BLaER1 treated with 17β-estradiol and CSF1 and Interleukin-3, amounts not matched to agents 10 nM and 100 nM (cell line): ENCODE data around the gene OR6J1.
"Not testable (repeated sequence)": the region's sequence is repeated elsewhere in the genome, so short reads cannot be mapped to it uniquely, and the experiment has no call there.

Experiments
- H3K27ac ChIP-seq, 11 experiments: shearing (Covaris generic); formaldehyde crosslinking; 2 replicates each; pipeline ENCODE4 v1.8.1; 2022
- H3K27me3 ChIP-seq, 11 experiments: shearing (Covaris generic); formaldehyde crosslinking; 2 replicates each; pipeline ENCODE4 v1.8.1; 2022
- H3K36me3 ChIP-seq, 11 experiments: shearing (Covaris generic); formaldehyde crosslinking; 2 replicates each; pipeline ENCODE4 v1.8.1; 2022
- H3K4me1 ChIP-seq, 10 experiments: shearing (Covaris generic); formaldehyde crosslinking; 2 replicates each; pipeline ENCODE4 v1.8.1; 2022
- H3K4me2 ChIP-seq, 11 experiments: shearing (Covaris generic); formaldehyde crosslinking; 2 replicates each; pipeline ENCODE4 v1.8.1; 2022
- H3K4me3 ChIP-seq, 10 experiments: shearing (Covaris generic); formaldehyde crosslinking; 2 replicates each; pipeline ENCODE4 v1.8.1; 2022
- H3K9ac ChIP-seq, 11 experiments: shearing (Covaris generic); formaldehyde crosslinking; 2 replicates each; pipeline ENCODE4 v1.8.1; 2022
- H3K9me3 ChIP-seq, 11 experiments: shearing (Covaris generic); formaldehyde crosslinking; replicated peaks in 1 of 11; 2 replicates each; pipeline ENCODE4 v1.8.1; 2022
- H4K20me1 ChIP-seq, 11 experiments: shearing (Covaris generic); formaldehyde crosslinking; 2 replicates each; pipeline ENCODE4 v1.8.1; 2022
- Cebpa-rat ChIP-seq, 11 experiments: shearing (Covaris generic); IDR thresholded peaks; 2 replicates each; pipeline ENCODE4 v1.8.1; 2022

Gene OR6J1

GRCh38 chr14:22644305-22644635, at the start of gene OR6J1:
TSS of gene OR6J1 (minus strand) at chr14:22644352. CDS start at chr14:22634811, 9,541 bp downstream.
- no peaks in the 10 kb centered on the region for H3K27me3 ChIP-seq
- no peak within 1 kb of the TSS for H3K27ac ChIP-seq
- no peaks in the 10 kb centered on the region for H4K20me1 ChIP-seq
- H3K4me2 ChIP-seq = 0 out of 22 replicates have a peak within 1 kb of the TSS, but pooled peaks of 1 of the 11 experiments have one; percentile 3
- no peak within 1 kb of the TSS for H3K9ac ChIP-seq
- TF ChIP-seq Cebpa-rat (IDR thresholded peaks at IDR 0.05) = no peak
- no peak within 1 kb of the TSS for H3K4me3 ChIP-seq
- peaks cover 0 to 17% (median 5%) of the 10 kb centered on the region in 10 experiments; a peak in 8 of 20 replicates for H3K4me1 ChIP-seq
- no peaks in the 10 kb centered on the region for H3K9me3 ChIP-seq
- H3K36me3 ChIP-seq = no peaks in the 10 kb centered on the region

- H3K27ac ChIP-seq = no peak overlapping the region
- peaks cover 20 to 42% (median 29%) of the 10 kb centered on the region in 11 experiments for H3K9me3 ChIP-seq
- H4K20me1 ChIP-seq = no peaks in the 10 kb centered on the region
- H3K9ac ChIP-seq = no peak overlapping the region
- no peak for TF ChIP-seq Cebpa-rat (IDR thresholded peaks at IDR 0.05)
- H3K27me3 ChIP-seq = no peaks in the 10 kb centered on the region
- H3K4me1 ChIP-seq = peaks cover 0 to 32% (median 0%) of the 10 kb centered on the region in 10 experiments; a peak in 7 of 20 replicates
- no peak overlapping the region for H3K4me3 ChIP-seq
- no peaks in the 10 kb centered on the region for H3K36me3 ChIP-seq
- H3K4me2 ChIP-seq = peak overlapping the region in 1 of 11 experiments; percentile 89; a peak in 1 of 22 replicates
Observed at GRCh38 chr14:22692194-22692593, 48.0 kb upstream of the OR6J1 start.

GRCh38 chr14:22691171-22691570, 47.0 kb upstream of the OR6J1 start:
- Histone ChIP-seq H3K9me3 (peaks cover 20 to 47% (median 29%) of the 10 kb centered on the region in 11 experiments), H3K27me3 (no peaks in the 10 kb centered on the region), H3K4me3 (no peak overlapping the region), H3K27ac (peak overlapping the region in 3 of 11 experiments; percentile 11 to 39 (median 22); a peak in 5 of 22 replicates), H3K4me1 (peaks cover 0 to 36% (median 0%) of the 10 kb centered on the region in 10 experiments; a peak in 7 of 20 replicates), H3K9ac (no peak overlapping the region), H4K20me1 (no peaks in the 10 kb centered on the region), H3K36me3 (no peaks in the 10 kb centered on the region), H3K4me2 (peak overlapping the region in 4 of 11 experiments; percentile 18 to 89 (median 68); a peak in 7 of 22 replicates)
- TF ChIP-seq Cebpa-rat (IDR thresholded peaks at IDR 0.05) = no peak

GRCh38 chr14:22689199-22689598, 45.0 kb upstream of the OR6J1 start:
- no peaks in the 10 kb centered on the region for H4K20me1 ChIP-seq
- H3K27me3 ChIP-seq = no peaks in the 10 kb centered on the region
- peaks cover 0 to 39% (median 0%) of the 10 kb centered on the region in 10 experiments; a peak in 7 of 20 replicates for H3K4me1 ChIP-seq
- no peaks in the 10 kb centered on the region for H3K36me3 ChIP-seq
- H3K9ac ChIP-seq = no peak overlapping the region
- H3K27ac ChIP-seq = no peak overlapping the region
- H3K9me3 ChIP-seq = peaks cover 20 to 47% (median 29%) of the 10 kb centered on the region in 11 experiments
- H3K4me2 ChIP-seq = peak overlapping the region in 2 of 11 experiments; percentile 25 to 34; a peak in 2 of 22 replicates
- TF ChIP-seq Cebpa-rat (IDR thresholded peaks at IDR 0.05) = no peak
- H3K4me3 ChIP-seq = no peak overlapping the region

GRCh38 chr14:22687969-22688368, 43.8 kb upstream of the OR6J1 start:
- not testable (repeated sequence) for H3K9ac ChIP-seq, H3K27ac ChIP-seq, H3K4me2 ChIP-seq, H3K27me3 ChIP-seq, H4K20me1 ChIP-seq, H3K4me3 ChIP-seq, H3K36me3 ChIP-seq
- peaks cover 14 to 38% (median 19%) of the 10 kb centered on the region in 11 experiments for H3K9me3 ChIP-seq
- H3K4me1 ChIP-seq = peaks cover 0 to 39% (median 0%) of the 10 kb centered on the region in 10 experiments; a peak in 7 of 20 replicates

- not testable (repeated sequence) for H3K27ac ChIP-seq, H3K36me3 ChIP-seq, H4K20me1 ChIP-seq, H3K4me3 ChIP-seq, H3K9ac ChIP-seq, H3K27me3 ChIP-seq
- Histone ChIP-seq H3K4me2 (peak overlapping the region in 2 of 11 experiments; percentile 1 to 28; a peak in 2 of 22 replicates), H3K4me1 (peaks cover 0 to 31% (median 0%) of the 10 kb centered on the region in 10 experiments; a peak in 7 of 20 replicates), H3K9me3 (peaks cover 0 to 24% (median 7%) of the 10 kb centered on the region in 11 experiments; a peak in 12 of 22 replicates)
Observed at GRCh38 chr14:22686176-22686611, 42.0 kb upstream of the OR6J1 start.

- H3K36me3 ChIP-seq = no peaks in the 10 kb centered on the region
- H4K20me1 ChIP-seq = no peaks in the 10 kb centered on the region
- no peak for TF ChIP-seq Cebpa-rat (IDR thresholded peaks at IDR 0.05)
- H3K9ac ChIP-seq = no peak overlapping the region
- no peak overlapping the region for H3K27ac ChIP-seq
- H3K4me2 ChIP-seq = no peak overlapping the region
- no peaks in the 10 kb centered on the region for H3K27me3 ChIP-seq
- H3K4me1 ChIP-seq = peaks cover 0 to 24% (median 0%) of the 10 kb centered on the region in 10 experiments; a peak in 6 of 20 replicates
- peaks cover 0 to 24% (median 7%) of the 10 kb centered on the region in 11 experiments; a peak in 12 of 22 replicates for H3K9me3 ChIP-seq
- no peak overlapping the region for H3K4me3 ChIP-seq
Observed at GRCh38 chr14:22685467-22685866, 41.3 kb upstream of the OR6J1 start.

GRCh38 chr14:22683428-22683827, 39.3 kb upstream of the OR6J1 start:
- not testable (repeated sequence) for H3K4me2 ChIP-seq, H3K27me3 ChIP-seq, H3K4me3 ChIP-seq, H3K9ac ChIP-seq, H3K27ac ChIP-seq, H4K20me1 ChIP-seq, H3K4me1 ChIP-seq, H3K36me3 ChIP-seq
- peaks cover 0 to 25% (median 7%) of the 10 kb centered on the region in 11 experiments; a peak in 11 of 22 replicates for H3K9me3 ChIP-seq

- H3K9me3 ChIP-seq = peaks cover 0 to 20% (median 5%) of the 10 kb centered on the region in 11 experiments; a peak in 10 of 22 replicates
- no peak overlapping the region for H3K27ac ChIP-seq
- H3K4me3 ChIP-seq = no peak overlapping the region
- H3K36me3 ChIP-seq = no peaks in the 10 kb centered on the region
- no peaks in the 10 kb centered on the region for H4K20me1 ChIP-seq
- H3K9ac ChIP-seq = no peak overlapping the region
- no peaks in the 10 kb centered on the region for H3K27me3 ChIP-seq
- no peak for TF ChIP-seq Cebpa-rat (IDR thresholded peaks at IDR 0.05)
- no peaks in the 10 kb centered on the region for H3K4me1 ChIP-seq
- H3K4me2 ChIP-seq = no peak overlapping the region
Observed at GRCh38 chr14:22678221-22678620, 34.1 kb upstream of the OR6J1 start.

GRCh38 chr14:22677551-22677950, 33.4 kb upstream of the OR6J1 start:
- not testable (repeated sequence) for H3K4me3 ChIP-seq, H4K20me1 ChIP-seq, H3K36me3 ChIP-seq, H3K9ac ChIP-seq, H3K27ac ChIP-seq, H3K27me3 ChIP-seq, H3K4me2 ChIP-seq, H3K4me1 ChIP-seq
- peaks cover 0 to 21% (median 6%) of the 10 kb centered on the region in 11 experiments; a peak in 10 of 22 replicates for H3K9me3 ChIP-seq
